Bronchial smooth muscle cell (primary cell): ENCODE measurements around the gene PTH1R. TPM values are rescaled to one million over a fixed set of nuclear protein-coding genes. Genes with fewer than 3 reads are reported as not detected.

Source experiments
- total RNA-seq: library from RNA; depleted of rRNA; stranded (reverse); fragments of >200 nt; gene quantifications from 2 replicates; pipeline ENCODE4 v1.2.1, GENCODE V29; 2014

The PTH1R gene
- 0.16 and 0.77 TPM in 2 replicates for total RNA-seq

GRCh38 chr3:46877406-46878125 lies at the start of gene PTH1R:
TSS of gene PTH1R (plus strand) at chr3:46877721. CDS start at chr3:46883560, 5,839 bp downstream.

GRCh38 chr3:46863261-46863782 lies 14.2 kb upstream of the PTH1R start, which contains the start of gene MYL3:
TSS of gene MYL3 (minus strand) at chr3:46863444. CDS start at chr3:46863390, 54 bp downstream.

Other genes starting within 250 kb of the PTH1R start
- 0.26 and 0.63 TPM in 2 replicates for gene ALS2CL, start 184.0 kb upstream of the PTH1R start, total RNA-seq
- not detected in 2 replicates for gene TMIE, start 176.3 kb upstream of the PTH1R start, total RNA-seq
- not detected in 2 replicates for gene PRSS50, start 159.9 kb upstream of the PTH1R start, total RNA-seq
- gene MYL3, start 14.3 kb upstream of the PTH1R start, total RNA-seq, result 0.09 TPM in 1 of 2 replicates, not detected in the other
- gene CCDC12, start 99.0 kb downstream of the PTH1R start, total RNA-seq, result 32.0 and 41.7 TPM in 2 replicates
- gene NBEAL2, start 101.9 kb downstream of the PTH1R start, total RNA-seq, result 1.5 and 1.7 TPM in 2 replicates